Retinal pigment epithelial cell (primary cell): ENCODE measurements around the gene TCP11.

Experiments used
- DNase-seq: peaks from one replicate; pipeline ENCODE4 v3.0.0-alpha.2; 2010; ENCODE audit warnings: low read depth
- H3K4me3 ChIP-seq: 2 replicates; pipeline ENCODE4 v1.5.1; 2011; ENCODE audit warnings: mild to moderate bottlenecking, low read length, control low read depth, moderate library complexity
- CTCF ChIP-seq: conservative IDR thresholded peaks from 2 replicates; pipeline ENCODE4 v1.5.1; 2011; ENCODE audit warnings: low read depth, low read length, control low read depth, inconsistent platforms

Gene TCP11

GRCh38 chr6:35105078-35105477 lies 36.1 kb downstream of the TCP11 start:
- no peak overlapping the region for H3K4me3 ChIP-seq
- TF ChIP-seq CTCF: no peak
- DNase-seq: no peak

GRCh38 chr6:35099116-35099515 lies 42.0 kb downstream of the TCP11 start:
- DNase-seq: no peak
- no peak overlapping the region for H3K4me3 ChIP-seq
- no peak for TF ChIP-seq CTCF

GRCh38 chr6:35096129-35096862 lies 44.8 kb downstream of the TCP11 start:
- H3K4me3 ChIP-seq: no peak overlapping the region
- no peak for TF ChIP-seq CTCF
- DNase-seq: peak; percentile 98

- no peak for TF ChIP-seq CTCF
- no peak for DNase-seq
- no peak overlapping the region for H3K4me3 ChIP-seq
These were observed 47.0 kb downstream of the TCP11 start for GRCh38 chr6:35094183-35094582.

GRCh38 chr6:35093783-35094182 lies 47.4 kb downstream of the TCP11 start:
- TF ChIP-seq CTCF: no peak
- no peak for DNase-seq
- H3K4me3 ChIP-seq: no peak overlapping the region

- no peak for TF ChIP-seq CTCF
- no peak overlapping the region for H3K4me3 ChIP-seq
- DNase-seq: no peak
These were observed 48.1 kb downstream of the TCP11 start for GRCh38 chr6:35093118-35093445.

GRCh38 chr6:35092362-35093117 lies 48.6 kb downstream of the TCP11 start:
- DNase-seq: no peak
- no peak for TF ChIP-seq CTCF
- no peak overlapping the region for H3K4me3 ChIP-seq
